SKM-1 treated with dmso at 0.1 percent for 144 hours (cell line): Measurements from ENCODE around the gene PLCB1.
A peak's percentile ranks its signal among the peaks of the same experiment; 100 is the strongest.
"Not testable (repeated sequence)": the region's sequence is repeated elsewhere in the genome, so short reads cannot be mapped to it uniquely, and the experiment has no call there.

Experiments
- DNase-seq: peaks from one replicate; lab custom pipeline; 2025; ENCODE audit not compliant: unreplicated experiment; lab: John Stamatoyannopoulos, UW

PLCB1 gene

DNA sequence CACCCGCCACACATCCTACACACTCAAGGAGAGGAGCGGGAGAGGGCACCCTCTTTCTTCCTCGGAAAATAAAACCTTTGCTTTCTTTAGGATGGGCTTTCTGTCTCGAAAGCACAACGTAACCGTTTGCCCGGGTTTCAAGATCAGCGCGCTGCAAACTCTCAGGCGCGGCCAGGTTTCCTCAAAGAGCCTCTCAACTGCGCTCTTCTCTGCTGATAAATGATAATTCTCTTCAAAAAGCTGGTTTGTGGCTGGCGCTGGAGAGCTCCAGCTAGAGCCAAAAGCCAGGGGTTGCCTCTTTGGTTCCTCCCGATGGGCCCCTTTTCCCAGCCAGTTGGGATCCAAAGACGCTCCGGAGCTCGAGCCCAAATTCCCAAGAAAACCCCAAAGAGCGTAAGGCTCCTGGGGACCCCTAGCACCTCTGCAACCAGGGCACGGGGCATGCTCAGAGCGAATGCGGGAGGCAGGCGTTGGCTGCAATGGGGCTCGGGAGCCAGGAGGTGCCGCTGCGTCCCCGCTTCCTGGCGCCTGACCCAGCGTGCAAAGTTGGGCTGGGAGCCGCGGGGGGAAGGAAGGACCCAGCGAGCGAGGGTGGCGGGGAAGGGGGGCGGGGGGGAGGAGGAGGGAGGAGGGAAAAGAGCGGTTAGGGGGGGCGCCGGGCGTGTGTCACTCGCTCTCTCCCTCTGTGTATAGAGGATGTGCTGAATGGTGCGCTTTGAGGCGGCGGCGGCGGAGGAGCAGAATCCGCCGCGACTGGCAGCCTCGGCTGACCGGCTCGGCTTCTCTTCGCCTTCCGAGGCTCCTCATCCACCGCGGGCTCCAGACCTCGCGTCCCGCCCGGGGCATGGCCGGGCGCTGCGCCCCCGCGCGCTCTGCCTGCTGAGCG lies at the start of gene PLCB1:
Gene PLCB1, plus strand, starts transcription at position 669 of the 886 bp plus-strand sequence. CDS start 386 bp downstream, outside the sequence.
- peak; percentile 74 for DNase-seq

GRCh38 chr20:8082989-8083388 lies 49.1 kb upstream of the PLCB1 start:
- DNase-seq = no peak

GRCh38 chr20:8089668-8090067 lies 42.4 kb upstream of the PLCB1 start:
- no peak for DNase-seq

GRCh38 chr20:8094415-8094818 lies 37.6 kb upstream of the PLCB1 start:
- no peak for DNase-seq

DNA sequence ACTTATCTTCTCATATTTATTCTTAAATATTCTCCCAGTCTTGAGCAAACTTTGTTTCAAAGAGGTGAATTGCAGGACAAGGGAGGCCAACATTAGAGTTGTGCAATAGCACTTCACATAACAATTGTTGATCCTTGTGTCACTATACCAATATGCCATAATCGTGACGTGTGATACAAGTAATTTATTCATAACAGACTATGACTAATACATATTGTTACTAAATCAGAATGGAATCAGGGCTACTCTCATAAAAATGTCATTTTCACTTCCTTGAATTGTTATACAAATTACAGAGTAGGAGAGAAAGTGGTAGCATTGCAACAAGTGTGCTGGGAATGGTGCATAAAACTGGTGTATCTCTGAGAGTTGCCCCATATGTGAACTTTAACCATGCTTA lies 37.2 kb upstream of the PLCB1 start:
- no peak for DNase-seq

DNA sequence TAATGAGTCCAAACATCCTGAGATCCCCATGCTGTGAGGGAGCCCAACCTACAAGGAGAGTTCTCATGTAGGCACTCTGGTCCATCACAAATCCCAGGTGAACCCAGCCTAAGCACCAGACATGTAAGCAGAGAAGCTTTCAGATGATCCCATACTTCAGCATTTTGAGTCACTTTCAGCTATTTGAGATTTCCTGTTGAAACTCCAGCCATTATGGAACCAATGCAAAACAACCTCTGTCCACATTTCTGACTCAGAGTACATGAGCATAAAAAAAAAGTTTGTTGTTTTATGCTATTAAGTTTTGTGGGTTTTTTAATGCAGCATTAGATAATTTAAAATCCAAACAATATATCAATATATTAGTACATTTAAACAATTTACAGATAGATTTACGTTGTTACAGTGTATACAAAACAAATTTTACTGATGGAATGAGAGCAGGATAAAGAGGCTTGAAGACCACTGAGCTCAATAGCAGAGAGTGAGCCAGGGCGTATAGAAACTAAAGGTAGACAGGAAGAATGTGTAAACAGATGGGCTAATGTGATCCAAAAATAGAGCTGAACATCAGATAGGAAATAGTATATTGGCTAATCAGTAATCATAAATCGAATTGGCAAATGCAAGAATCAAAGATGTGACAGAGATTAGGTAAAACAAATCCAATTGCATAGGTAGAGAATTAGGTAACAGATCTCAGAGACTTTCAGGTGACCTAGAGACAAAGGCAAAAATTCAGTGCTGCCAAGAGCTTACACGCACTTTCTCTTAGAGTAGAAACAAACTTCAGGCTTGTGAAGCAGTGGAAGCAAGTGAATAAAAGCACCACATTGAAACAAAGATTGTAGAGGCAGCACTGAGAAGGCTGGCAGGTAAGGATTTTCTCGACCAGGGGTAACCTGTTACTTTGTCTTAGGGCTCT lies 36.2 kb upstream of the PLCB1 start:
- no peak for DNase-seq

DNA sequence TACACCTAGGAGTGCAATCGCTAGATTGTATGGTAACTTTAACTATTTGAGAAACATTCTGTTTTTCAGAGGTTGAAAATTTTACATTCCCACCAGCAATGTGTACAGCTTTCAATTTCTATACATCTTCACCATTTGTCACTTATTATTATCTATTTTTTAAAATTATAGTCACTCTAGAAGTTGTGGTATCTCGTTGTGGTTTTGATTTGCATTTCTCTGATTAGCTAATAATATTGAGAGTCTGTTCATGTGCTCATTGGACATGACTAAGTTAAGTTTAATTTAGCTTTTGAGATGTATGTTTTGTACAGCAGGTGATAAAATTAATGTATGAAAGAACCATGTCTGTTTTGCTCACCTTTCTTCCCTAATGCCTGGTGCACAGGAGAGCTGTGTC lies 34.8 kb upstream of the PLCB1 start:
- DNase-seq = no peak

DNA sequence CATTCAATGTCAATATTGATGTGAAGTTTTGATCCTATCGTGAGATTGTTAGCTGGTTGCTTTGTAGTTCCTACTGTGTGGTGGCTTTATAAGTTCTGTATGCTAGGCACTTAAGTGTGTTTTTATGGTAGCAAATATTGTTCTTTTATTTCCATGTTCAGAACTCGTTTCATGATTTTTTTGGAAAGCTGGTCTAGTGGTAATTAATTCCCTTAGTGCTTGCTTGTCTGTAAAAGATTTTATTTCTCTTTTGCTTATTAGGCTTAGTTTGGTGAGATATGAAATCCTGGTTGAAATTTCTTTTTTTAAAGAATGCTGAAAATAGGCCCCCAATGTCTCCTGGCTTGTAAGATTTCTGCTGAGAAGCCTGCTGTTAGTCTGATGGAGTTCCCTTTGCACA lies 27.8 kb upstream of the PLCB1 start:
- DNase-seq = no peak

- DNase-seq = not testable (repeated sequence)
Measured at GRCh38 chr20:8114612-8115011, 17.5 kb upstream of the PLCB1 start.

DNA sequence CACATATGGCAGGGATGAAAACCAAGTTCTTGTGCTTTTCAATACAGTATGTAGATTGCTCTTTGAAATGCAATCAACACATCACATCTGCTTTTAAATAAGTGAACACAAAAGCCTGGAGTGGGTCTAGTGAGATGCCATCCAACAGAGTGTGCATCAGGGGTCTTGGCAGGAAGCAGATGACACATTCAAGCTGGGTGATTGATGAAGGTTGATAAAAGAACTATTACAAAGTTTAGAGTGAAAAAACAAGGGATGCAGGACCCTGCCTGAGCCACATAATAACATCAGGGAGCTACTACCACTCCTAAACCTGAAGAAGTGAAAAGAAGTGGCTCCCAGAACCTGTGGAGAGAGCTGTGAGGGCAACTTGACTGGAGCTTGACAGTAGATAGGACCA lies 16.6 kb upstream of the PLCB1 start:
- no peak for DNase-seq

GRCh38 chr20:8116067-8116811 lies 15.8 kb upstream of the PLCB1 start:
- no peak for DNase-seq

- no peak for DNase-seq
Measured at GRCh38 chr20:8117636-8118035, 14.4 kb upstream of the PLCB1 start.

- no peak for DNase-seq
Measured at GRCh38 chr20:8118039-8118438, 14.0 kb upstream of the PLCB1 start.

DNA sequence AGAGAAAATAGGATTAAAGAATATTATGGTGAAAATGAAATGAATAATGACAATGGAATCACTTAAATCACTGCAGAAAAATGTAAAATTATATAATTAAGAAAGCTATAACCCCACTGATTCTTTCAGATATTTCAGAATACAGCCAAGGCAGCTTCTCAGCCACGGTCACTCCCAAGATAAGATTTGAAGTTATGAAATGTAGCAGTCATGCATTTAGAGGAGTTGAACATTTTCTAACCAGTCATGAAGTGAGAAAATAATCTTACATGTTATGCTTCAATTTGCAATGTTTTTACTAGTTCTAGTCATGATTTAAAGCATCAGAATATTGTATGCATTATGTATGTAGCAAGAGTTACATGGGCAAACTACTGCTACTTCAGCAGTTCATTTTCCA lies 13.3 kb upstream of the PLCB1 start:
- DNase-seq = no peak

GRCh38 chr20:8121666-8122065 lies 10.4 kb upstream of the PLCB1 start:
- no peak for DNase-seq

GRCh38 chr20:8124639-8125038 lies 7.4 kb upstream of the PLCB1 start:
- no peak for DNase-seq

DNA sequence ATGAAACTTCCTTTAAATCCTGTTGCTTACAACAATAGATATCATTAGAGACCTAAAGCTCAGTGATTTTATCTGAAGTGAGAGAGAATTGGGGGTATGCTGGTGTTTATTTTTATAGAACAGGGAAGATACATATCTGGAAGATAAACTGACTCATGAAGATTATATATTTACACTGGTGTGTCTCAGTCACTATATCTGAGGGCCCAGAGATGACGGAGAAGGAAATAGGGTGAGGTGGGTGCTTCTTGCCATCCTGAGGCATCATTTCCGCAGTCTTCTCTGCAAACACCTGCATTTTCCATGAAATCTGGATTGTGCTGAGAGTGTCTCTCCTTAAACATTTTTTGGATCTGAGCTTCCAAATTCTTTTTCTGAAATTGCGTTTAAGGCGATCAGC lies 5.9 kb upstream of the PLCB1 start:
- DNase-seq = no peak

- DNase-seq = no peak
Measured at GRCh38 chr20:8126841-8127378, 5.2 kb upstream of the PLCB1 start.

GRCh38 chr20:8127553-8128255 lies 4.4 kb upstream of the PLCB1 start:
- no peak for DNase-seq
